GM19467 (cell line): Measurements from ENCODE around the gene NEMP2.

Source experiments
- ATAC-seq: cut with Tn5 transposase; IDR thresholded peaks from one replicate; pipeline ENCODE4 v1.9.1; 2021; ENCODE audit warnings: mild to moderate bottlenecking, moderate library complexity; ENCODE audit not compliant: unreplicated experiment

NEMP2 gene, protein sequence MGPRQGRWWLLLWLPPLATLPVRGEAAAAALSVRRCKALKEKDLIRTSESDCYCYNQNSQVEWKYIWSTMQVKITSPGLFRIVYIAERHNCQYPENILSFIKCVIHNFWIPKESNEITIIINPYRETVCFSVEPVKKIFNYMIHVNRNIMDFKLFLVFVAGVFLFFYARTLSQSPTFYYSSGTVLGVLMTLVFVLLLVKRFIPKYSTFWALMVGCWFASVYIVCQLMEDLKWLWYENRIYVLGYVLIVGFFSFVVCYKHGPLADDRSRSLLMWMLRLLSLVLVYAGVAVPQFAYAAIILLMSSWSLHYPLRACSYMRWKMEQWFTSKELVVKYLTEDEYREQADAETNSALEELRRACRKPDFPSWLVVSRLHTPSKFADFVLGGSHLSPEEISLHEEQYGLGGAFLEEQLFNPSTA

DNA sequence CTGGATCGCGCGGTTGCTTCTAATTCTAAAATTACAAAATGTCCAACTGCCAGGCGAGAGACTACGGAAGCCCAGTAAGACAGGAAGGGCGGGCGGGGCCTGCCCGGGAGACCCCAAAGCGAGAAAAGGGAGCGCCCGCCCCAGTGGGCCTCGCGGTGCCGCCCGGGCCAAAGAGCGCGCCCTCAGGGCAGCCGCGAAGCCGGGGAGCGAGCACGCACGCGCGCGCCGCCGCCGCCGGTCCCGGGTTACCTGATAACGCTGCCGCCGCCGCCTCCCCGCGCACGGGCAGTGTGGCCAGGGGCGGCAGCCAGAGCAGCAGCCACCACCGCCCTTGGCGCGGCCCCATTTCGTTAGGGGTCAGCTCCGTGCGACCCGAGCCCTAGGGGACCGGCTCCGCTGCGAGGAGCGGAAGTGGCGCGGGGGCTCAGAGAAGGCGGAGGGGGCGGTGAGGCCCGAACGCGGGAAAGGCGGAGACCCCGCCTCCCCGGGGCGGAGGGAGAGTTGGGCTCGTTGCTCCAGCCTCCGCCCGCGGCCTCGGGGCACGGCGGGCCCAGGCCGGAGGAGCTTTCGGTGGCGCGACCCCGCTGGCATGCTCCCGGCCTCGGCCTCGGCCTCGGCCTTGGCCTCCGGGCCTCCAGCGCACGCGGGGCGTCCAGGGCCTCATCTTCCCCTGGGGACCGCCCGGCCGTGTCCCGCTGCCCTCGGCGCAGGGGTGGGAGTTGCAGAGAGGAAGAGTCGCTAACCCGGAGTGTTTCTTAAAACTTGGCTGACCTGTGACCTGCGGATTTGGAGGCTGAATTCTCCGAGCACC, at the start of gene NEMP2:
Gene NEMP2, minus strand, starts transcription at position 413 of the 811 bp plus-strand sequence. Its CDS starts 67 bp downstream, at position 346.
- peak; percentile 72 for ATAC-seq

DNA sequence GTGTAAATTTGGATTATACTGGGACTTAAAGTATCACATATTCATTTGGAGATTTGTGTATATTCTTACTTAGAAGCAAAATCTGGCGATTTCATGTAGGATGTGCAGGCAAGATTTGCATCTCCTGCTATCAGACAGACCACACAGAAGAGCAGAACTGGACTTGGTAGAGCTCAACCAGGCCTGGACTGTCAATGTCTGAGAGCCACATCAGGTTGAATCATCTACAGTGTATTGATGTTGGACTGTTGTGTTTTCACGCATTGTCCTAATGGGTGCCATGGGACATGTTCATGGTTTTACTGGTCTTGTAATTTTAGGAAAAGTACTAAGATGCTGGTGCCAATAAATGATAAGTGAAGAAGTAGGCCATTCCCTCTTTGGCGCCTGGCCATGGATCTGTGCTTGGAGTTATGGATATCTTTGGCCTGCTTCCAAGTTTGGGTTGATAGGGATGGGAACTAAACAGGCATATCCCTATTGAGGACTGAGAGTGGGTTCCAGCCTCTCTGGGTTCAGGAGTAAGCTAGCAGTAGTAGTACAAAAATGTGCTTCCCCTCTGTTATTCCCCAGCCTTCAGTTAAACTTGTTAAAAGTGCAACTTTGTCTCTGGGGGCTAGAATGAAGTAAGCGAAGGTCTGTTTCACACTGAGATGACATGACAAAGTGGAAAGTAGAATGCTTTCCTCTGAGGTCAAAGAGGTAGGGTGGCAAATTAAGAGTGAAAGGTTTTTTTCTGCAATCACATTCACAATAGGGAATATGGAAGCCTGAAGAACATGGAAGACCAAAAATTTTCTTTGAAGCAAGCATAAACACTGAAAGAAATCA, 49.2 kb upstream of the NEMP2 start:
- ATAC-seq = peak; percentile 55

DNA sequence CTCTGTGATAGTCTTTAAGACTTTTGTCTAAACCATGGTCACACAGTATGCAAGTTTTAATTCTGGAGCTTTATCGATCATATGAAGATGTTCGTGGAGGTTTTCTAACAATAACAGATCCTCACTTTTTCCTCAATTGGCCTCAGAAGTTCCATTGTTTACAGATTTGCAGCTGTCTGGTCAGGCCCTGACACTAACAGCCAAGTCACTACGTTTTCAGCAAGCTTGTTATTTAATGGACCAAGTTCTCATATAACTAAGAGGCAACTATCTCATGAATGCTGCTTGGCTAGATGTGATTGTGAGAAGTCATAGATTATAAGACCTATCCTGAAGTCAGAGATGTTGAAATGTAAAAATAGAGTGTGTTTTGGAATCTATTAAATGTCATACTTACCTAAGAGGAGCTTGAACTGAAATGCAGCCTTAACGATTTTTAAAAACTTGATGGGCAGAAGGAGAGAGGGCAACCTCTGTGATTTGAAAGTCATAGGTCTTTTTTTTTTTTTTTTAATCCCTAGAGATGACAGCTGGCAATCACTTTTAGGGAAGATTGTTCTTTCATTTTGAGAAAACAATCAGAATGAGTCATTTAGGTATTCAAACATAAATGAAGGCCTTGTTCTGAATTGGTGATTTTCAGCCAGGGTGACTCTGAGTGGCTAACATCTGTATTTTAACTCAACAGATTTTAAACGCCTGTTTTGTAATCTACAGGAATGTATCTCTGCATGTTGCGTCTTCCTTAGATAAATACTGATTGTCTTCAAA, 48.4 kb upstream of the NEMP2 start:
- peak; percentile 48 for ATAC-seq

DNA sequence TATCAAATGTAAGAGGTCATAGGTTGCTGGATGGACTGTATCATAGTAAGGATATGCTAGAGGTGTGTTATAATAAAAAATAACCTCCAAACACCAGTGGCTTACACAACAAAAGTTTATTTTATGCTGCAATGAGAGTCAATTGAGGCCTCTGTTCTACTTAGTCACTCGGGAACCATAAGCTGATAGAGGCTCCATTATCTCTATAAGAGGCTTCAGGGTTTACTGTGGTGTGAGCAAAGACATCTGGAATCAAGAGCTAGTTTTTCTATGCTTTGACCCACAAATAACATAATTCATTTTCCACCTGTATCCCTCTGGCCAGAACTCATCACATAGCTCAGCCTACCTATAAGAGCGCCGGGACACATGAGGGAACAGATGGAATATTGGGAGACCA, 47.5 kb upstream of the NEMP2 start:
- no peak for ATAC-seq

DNA sequence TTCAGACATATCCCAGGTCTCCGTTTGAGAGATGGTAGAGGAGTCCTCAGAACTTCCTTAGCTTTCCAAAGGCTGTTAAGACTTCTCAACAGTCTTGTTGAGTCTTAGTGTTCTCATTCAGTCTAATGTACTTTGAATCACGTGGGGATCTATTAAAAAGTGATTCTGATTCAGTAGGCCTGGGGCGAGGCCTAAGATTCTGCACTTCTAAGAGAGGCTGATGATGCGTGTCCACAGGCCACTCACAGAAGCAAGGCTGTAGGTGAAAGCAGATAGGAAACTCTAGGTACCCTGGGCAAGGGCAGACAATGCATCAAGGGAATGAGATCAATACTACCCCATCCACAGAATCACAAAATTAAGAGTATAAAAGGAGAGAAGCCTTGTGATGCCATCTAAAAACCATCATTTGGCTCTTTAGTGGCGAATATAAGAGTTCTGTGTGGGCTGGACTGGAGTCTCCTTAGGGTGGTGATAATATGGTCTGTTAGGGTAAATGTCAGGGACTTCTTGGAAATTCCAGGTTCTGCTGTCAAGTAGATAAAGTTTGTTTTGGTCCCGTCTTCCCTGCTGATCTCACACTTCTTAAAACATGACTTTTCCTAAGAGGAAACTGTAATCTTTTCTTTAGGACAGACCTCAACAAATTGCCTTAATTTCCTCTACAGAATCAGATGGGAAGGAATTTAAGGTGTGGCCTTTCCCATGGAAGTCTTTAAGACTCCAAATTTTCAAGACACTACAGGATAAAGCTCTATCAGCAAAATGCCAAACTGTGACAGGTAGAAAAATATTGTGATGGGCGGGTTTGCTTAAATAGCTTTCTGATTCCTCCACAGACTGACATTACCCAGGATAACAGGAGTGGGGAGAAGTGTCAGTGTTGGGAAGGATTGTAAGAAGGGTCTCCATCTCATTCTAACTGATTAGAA, 45.7 kb upstream of the NEMP2 start:
- no peak for ATAC-seq

DNA sequence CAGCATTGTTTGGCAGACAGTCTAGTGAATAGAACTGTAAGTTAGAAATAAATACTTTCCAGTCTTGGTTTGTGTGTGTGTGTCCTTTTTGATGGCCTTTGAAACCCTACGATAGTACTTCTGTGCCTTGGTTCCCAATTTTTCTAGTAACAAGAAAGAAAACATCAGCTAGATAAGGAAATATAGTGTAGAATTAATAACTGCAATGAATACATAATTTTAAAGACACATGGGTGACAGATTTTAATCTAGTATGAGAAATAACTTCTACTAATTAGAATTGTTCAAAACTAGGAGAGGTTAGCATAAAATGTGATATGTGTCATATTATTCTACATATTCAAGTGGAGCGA, 44.5 kb upstream of the NEMP2 start:
- no peak for ATAC-seq

DNA sequence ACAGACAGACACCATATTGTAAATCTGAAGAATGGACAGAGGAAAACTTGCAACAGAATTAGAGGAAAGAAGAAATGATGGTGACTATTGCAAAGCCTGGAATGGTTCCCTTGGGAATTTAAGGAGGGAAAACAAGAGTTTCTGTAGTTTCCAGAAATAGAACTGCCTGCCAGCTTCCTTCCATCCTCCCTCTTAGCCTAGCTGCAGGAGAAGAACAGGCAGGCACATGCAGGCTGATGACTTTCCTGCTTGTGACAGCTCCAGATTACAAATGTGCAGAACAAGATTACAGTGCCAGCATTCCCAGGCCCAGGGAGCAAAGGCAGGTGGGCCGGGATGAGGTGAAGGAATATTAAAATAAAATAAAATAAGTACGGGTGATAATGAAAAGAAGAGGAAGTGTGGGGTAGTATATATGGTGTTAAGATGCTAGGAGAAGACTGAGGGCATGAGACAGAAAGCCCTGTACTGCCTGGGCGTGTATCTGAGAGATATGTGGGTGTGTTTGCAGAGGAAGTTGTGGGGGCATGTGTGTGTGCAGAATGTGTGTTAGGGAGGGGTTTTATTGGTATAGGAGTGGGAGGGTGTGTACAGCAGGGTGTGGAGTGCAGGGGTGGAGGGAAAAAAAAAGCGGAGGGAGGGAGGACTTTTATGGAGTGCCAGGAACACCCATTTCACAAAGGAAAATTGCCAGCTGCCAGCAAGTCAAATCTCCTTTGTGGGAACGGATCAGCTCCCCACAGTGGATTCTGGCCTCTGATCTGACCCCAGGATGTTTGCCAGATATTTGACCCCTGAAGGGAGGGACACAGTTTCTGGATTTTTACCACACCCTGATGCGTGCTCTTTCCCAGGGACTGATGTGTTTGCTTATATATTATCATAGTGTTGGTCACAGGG, 43.9 kb upstream of the NEMP2 start:
- ATAC-seq = no peak

DNA sequence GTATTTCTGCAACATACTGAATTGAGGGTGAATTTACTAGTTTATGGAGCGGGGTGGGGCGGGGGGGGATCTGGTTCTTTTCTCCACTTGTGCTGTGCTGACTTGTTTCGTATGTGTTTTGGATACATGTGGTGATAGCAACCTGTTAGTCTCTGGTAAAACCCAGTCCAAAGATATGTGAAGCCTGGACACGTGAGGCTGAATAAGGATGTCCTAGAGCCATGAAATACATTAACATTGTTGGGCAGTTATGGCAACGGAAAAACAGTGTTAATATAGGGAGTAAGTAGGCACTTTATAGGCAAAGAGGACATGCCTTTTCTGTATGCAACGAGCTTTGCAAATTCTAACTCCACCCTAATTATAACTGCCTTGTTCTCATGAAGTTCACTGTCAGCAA, 42.1 kb upstream of the NEMP2 start:
- ATAC-seq = no peak

DNA sequence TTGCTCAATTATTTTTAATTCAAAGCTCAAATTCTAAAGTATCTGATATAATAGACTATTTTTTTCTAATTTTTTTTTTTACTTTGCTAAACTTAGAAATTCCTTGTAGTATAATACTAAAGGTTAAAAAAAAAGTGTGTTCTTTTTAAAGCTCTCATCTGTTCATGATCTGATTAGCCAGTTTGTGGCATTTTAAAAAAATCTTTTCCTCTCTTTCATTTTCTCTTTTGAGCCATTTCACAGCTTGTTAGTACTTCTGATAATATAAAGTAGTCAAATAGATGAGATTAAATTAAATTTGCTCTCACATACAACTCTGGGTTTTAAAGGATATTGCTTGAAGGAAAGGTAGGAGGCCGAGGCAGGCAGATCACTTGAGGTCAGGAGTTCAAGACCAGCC, 40.7 kb upstream of the NEMP2 start:
- no peak for ATAC-seq

DNA sequence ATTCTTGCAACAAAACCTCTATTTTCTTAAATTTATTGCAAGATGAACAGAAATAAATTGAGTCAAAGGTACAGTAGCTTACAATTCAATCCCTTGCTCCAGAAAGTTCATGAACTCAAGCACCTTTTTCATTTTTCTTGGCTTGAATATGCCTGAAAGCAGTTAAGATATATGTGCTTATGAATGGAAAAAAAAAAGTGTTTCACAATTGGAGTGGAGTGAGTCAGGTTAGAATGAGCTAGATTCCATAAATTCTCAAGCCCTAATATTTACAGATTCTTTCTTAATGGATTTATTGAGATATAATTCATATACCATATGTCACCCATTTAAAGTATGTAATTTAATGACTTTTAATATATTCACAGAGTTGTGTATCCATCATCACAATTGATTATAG, 39.6 kb upstream of the NEMP2 start:
- ATAC-seq = no peak

DNA sequence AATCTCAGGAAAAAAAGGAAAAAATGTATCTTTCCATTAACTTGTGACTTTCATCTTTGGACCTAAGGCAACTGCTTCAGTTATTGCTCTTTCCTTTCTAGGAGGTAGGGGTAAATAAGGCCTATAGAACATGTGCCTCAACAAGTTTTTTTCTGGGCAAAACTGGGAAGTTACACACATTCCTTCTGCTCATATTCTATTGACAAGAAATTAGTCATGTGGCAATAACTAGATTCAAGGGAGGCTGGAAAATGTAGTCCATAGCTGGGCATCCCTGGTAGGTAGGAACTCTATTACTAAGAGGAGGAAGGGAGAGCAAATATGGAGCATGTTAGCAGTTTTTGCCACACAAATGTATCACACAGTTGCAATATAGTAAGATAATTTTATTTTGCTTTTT, 37.7 kb upstream of the NEMP2 start:
- no peak for ATAC-seq

DNA sequence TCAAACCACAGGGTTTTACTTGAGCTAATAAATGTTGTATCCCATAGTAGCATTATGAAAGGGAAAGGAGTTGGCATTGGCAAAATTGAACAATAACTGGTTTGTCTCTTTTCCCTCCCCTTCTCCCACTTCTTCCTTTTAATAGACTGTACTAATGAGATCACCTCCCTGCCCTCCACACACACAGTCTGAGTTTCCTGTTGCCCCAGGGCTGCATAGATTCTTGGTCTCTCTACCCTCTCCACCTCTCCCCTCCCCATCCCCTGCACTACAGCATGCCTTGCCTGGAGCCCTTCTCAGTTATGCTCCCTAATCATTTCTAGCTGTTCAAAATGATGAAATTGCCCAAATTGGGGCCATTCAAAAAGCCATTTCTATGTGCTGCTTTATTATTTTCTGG, 37.2 kb upstream of the NEMP2 start:
- no peak for ATAC-seq

DNA sequence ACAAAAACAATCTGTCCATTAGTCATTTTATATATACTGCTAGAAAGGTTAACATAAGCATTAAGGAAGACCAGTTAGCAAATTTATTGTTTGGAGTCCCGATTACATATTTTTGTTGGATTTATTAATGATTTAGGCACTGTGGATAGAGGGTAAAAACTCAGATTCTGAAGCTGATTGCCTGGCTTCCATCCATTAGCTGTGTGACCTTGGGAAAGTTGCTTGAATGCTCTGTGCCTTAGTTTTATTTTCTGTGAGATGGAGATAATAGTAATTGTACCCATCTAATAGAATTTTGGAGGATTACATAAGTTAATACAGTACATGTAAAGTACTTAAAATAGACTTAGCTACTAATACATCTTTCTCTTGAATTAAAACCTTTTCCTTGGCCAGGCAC, 36.3 kb upstream of the NEMP2 start:
- no peak for ATAC-seq

DNA sequence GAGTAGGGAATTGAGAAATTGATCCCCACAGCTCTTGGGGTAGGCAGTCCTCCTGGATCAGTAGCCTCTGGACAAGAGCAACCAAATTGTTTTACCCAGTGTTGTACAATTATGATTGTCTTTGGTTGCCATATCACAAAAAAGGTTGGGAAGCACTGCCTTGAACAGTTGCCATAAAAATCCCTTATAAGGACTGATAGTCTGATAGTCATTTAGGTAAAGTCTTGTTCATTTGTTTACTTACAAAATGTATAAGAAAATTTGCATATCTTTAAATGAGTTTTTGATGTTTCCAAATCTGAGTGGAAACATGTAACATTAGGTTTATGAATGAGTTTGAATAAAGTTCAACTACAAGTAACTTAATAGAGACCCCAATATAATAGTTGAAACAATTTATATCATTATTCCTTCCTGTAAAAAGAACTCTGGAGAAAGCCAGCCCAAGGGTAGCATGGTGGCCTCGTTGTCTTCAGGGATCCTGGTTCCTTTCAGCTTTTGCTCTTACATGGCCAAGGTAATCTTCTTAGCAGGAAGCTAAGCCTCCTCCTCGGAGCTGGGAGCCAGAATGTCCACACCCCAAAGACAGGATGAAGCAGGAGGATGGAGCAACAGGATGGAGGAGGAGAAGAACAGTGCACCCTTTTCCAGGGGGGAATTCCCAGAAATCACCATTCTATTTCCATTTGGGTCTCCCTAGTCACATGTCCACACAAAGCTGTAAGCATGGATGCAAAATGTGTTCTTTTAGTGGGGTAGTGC, 35.7 kb upstream of the NEMP2 start:
- no peak for ATAC-seq

DNA sequence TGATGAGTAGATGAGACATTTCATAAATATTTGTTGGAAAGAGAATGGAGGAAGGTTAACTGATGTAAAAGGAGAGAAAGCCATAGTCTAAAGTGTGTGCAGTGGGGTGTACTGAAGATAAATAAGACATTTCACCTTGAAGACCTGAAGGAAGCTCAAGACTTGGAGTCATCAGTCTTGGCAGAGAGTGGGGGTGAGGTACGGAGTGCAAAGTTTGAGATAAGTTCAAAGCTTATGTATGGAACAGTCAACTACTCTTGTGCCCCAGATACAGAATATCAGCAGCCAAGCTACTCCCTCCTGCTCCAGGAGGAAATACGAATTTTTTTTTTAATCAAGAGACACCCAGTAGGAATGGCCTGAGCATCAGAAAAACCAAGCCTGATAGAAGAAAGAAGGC, 30.3 kb upstream of the NEMP2 start:
- no peak for ATAC-seq

DNA sequence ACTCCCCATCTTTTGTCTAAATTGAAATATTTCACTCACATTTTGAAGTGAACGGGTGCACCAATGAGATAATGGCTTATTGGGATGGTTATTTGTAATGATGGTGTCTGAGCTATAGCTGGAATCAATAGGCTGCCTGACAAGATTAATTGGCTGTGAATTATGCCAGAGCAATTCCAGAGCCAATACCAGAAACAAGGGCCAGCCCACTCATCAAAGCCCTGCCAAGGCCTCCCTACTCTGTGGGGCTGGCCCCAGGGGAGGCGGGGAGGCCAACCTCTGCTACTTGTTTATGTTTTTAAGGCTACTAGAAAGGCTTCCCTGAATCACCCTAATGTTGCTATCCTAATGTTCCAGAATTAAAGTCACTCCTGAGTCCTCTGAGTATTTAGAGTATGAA, 29.1 kb upstream of the NEMP2 start:
- ATAC-seq = no peak

DNA sequence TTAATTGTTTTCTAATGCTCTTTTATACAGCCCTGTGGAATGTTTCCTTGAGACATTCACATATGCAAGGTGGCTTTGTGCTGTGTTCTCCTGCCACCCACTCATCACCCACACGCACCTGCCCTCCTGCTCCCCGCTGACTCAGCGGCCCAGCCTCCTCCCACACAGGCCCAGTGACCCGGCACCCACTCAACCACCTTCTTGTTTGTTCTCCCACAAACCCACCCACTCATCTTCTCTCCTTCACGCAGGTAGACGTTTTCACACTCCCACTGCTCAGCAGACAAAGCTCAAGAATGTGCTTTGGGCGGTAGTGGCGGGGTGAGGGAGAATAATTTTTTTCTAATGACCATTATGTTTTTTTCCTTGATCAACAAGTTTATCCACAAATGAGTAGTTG, 28.6 kb upstream of the NEMP2 start:
- no peak for ATAC-seq

DNA sequence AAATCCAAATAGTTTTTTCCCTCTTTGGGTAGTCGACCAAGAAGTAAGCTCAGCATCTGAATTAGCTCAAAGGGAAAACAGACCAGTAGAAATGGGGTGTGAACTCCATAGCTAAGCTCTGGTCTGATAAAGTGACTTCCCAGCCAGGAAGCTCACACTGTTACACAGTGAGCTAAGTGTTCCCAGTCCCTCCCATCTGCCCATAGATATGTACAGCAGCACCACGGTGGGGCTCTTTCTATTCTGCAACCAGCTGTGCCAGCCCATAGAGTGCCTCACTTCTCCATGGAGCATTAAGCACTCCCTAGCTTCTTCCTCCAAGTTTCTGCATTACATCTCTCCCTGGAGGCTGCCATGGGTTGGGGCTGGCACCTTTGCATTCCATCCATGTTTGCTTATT, 27.6 kb upstream of the NEMP2 start:
- no peak for ATAC-seq
